ENCODE results near the gene NSRP1.
"Not testable (repeated sequence)": the region's sequence is repeated elsewhere in the genome, so short reads cannot be mapped to it uniquely, and the experiment has no call there.

The NSRP1 gene

GRCh38 chr17:30117675-30118081 is 1.1 kb downstream of the NSRP1 start:
- H3K4me3 ChIP-seq (ENCODE audit: low read depth, low read length): peak overlapping the region; percentile 82
- TF ChIP-seq CTCF (IDR thresholded peaks at IDR 0.05; ENCODE audit: control insufficient read depth, extremely low read depth, insufficient read depth): no peak
- no peak for DNase-seq (ENCODE audit: low read depth)

GRCh38 chr17:30118635-30119034 is 2.0 kb downstream of the NSRP1 start:
- H3K4me3 ChIP-seq (ENCODE audit: low read depth, low read length); DNase-seq (ENCODE audit: low read depth): not testable (repeated sequence)

GRCh38 chr17:30124273-30124796 is 7.7 kb downstream of the NSRP1 start:
- DNase-seq (ENCODE audit: low read depth): no peak
- no peak for TF ChIP-seq CTCF (IDR thresholded peaks at IDR 0.05; ENCODE audit: control insufficient read depth, extremely low read depth, insufficient read depth)
- H3K4me3 ChIP-seq (ENCODE audit: low read depth, low read length): no peak overlapping the region

- no peak for TF ChIP-seq CTCF (IDR thresholded peaks at IDR 0.05; ENCODE audit: control insufficient read depth, extremely low read depth, insufficient read depth)
- no peak overlapping the region for H3K4me3 ChIP-seq (ENCODE audit: low read depth, low read length)
- DNase-seq (ENCODE audit: low read depth): no peak
These were observed 13.5 kb downstream of the NSRP1 start for GRCh38 chr17:30130121-30130520.

- DNase-seq (ENCODE audit: low read depth): no peak
- TF ChIP-seq CTCF (IDR thresholded peaks at IDR 0.05; ENCODE audit: control insufficient read depth, extremely low read depth, insufficient read depth): no peak
- H3K4me3 ChIP-seq (ENCODE audit: low read depth, low read length): no peak overlapping the region
These were observed 16.0 kb downstream of the NSRP1 start for GRCh38 chr17:30132615-30133014.

GRCh38 chr17:30133197-30133596 is 16.6 kb downstream of the NSRP1 start:
- DNase-seq (ENCODE audit: low read depth): no peak
- TF ChIP-seq CTCF (IDR thresholded peaks at IDR 0.05; ENCODE audit: control insufficient read depth, extremely low read depth, insufficient read depth): no peak
- H3K4me3 ChIP-seq (ENCODE audit: low read depth, low read length): no peak overlapping the region

- no peak overlapping the region for H3K4me3 ChIP-seq (ENCODE audit: low read depth, low read length)
- DNase-seq (ENCODE audit: low read depth): no peak
- TF ChIP-seq CTCF (IDR thresholded peaks at IDR 0.05; ENCODE audit: control insufficient read depth, extremely low read depth, insufficient read depth): no peak
These were observed 17.9 kb downstream of the NSRP1 start for GRCh38 chr17:30134551-30134950.
